Keratinocyte (primary cell): Measurements from ENCODE around the gene FEM1B. TPM values are rescaled to one million over a fixed set of nuclear protein-coding genes. Genes with fewer than 3 reads are reported as not detected.

Experiments
- DNase-seq: peaks from one replicate; pipeline ENCODE4 v3.0.0-alpha.2; 2011; ENCODE audit warnings: low read depth, missing footprints, low spot score
- FAIRE-seq: peaks from 2 replicates; lab custom pipeline; 2011; peaks lifted over from hg19 to GRCh38; lab: Jason Lieb, UNC
- H2AFZ ChIP-seq: 2 replicates; pipeline ENCODE4 v1.6.0; 2012; ENCODE audit warnings: low read length, control low read depth, inconsistent platforms; ENCODE audit not compliant: control insufficient read depth
- H3K27ac ChIP-seq: 2 replicates; pipeline ENCODE4 v1.5.1; 2011; ENCODE audit warnings: low read length; ENCODE audit not compliant: control insufficient read depth, insufficient read depth
- H3K27me3 ChIP-seq: 3 replicates; pipeline ENCODE4 v1.6.0; 2011; ENCODE audit warnings: low read length; ENCODE audit not compliant: control insufficient read depth, insufficient read depth; ENCODE audit errors: extremely low read depth
- H3K36me3 ChIP-seq, 2 experiments: 2 replicates in 1 of 2; 3 replicates in 1 of 2; pipeline ENCODE4 v1.5.1; 2011; ENCODE audit warnings: low read length in 2 of 2, mild to moderate bottlenecking in 1 of 2; ENCODE audit not compliant: control insufficient read depth in 2 of 2, insufficient read depth in 2 of 2; ENCODE audit errors: extremely low read depth in 1 of 2
- H3K4me1 ChIP-seq: 3 replicates; pipeline ENCODE4 v1.5.1; 2011; ENCODE audit warnings: low read length; ENCODE audit not compliant: control insufficient read depth, insufficient read depth; ENCODE audit errors: extremely low read depth
- H3K4me2 ChIP-seq: 3 replicates; pipeline ENCODE4 v1.6.0; 2011; ENCODE audit warnings: low read depth, low read length; ENCODE audit not compliant: control insufficient read depth, insufficient read depth; ENCODE audit errors: extremely low read depth
- H3K4me3 ChIP-seq, 3 experiments: fragments of 200-600 bp in 1 of 3; sonication (generic) in 1 of 3; 2 replicates in 2 of 3; 3 replicates in 1 of 3; pipeline ENCODE4 v1.5.1; 2011 to 2016; ENCODE audit warnings: low read length in 3 of 3, mild to moderate bottlenecking in 3 of 3, control low read depth in 2 of 3, inconsistent platforms in 1 of 3, low read depth in 1 of 3, mixed read lengths in 1 of 3, mixed run types in 1 of 3, moderate library complexity in 1 of 3; ENCODE audit not compliant: control insufficient read depth in 2 of 3, insufficient read depth in 2 of 3; ENCODE audit errors: extremely low read depth in 1 of 3
- H3K79me2 ChIP-seq: 2 replicates; pipeline ENCODE4 v1.6.0; 2012; ENCODE audit warnings: low read length; ENCODE audit not compliant: control insufficient read depth, insufficient read depth
- H3K9ac ChIP-seq: 3 replicates; pipeline ENCODE4 v1.6.0; 2011; ENCODE audit warnings: low read length; ENCODE audit not compliant: control insufficient read depth, insufficient read depth; ENCODE audit errors: extremely low read depth
- H3K9me1 ChIP-seq: 3 replicates; pipeline ENCODE4 v1.6.0; 2011; ENCODE audit warnings: low read length; ENCODE audit not compliant: control insufficient read depth, insufficient read depth; ENCODE audit errors: extremely low read depth
- H3K9me3 ChIP-seq: 2 replicates; pipeline ENCODE4 v1.5.1; 2012; ENCODE audit warnings: low read depth, low read length; ENCODE audit not compliant: control insufficient read depth
- H4K20me1 ChIP-seq: 3 replicates; pipeline ENCODE4 v1.6.0; 2011; ENCODE audit warnings: low read length; ENCODE audit not compliant: control insufficient read depth, insufficient read depth; ENCODE audit errors: extremely low read depth
- CTCF ChIP-seq, 3 experiments: IDR thresholded peaks in 1 of 3; conservative IDR thresholded peaks in 1 of 3; optimal IDR thresholded peaks in 1 of 3; 2 replicates in 2 of 3; 3 replicates in 1 of 3; pipeline versions ENCODE3 to v1.5.1; 2011; ENCODE audit warnings: low read length in 3 of 3, mild to moderate bottlenecking in 3 of 3, moderate library complexity in 2 of 3, control low read depth in 1 of 3, inconsistent platforms in 1 of 3; ENCODE audit not compliant: insufficient read depth in 2 of 3; ENCODE audit errors: extremely low read depth in 1 of 3
- EZH2 ChIP-seq: IDR thresholded peaks from one replicate; pipeline ENCODE4 v1.6.1; 2012; ENCODE audit warnings: inconsistent platforms, mild to moderate bottlenecking, low read length, moderate library complexity
- dilution Hi-C: fragments of 300-500 bp; cut with MboI; formaldehyde crosslinking; loops from one replicate; pipeline ENCODE4 v1.7.0; 2020; ENCODE audit warnings: low sequenced_read_pairs; ENCODE audit not compliant: extremely low pct_ligation_motif_present
- polyA plus RNA-seq, 5 experiments: library from polyadenylated mRNA; depleted of rRNA in 3 of 5; stranded (reverse) in 3 of 5; stranded (forward) in 1 of 5; unstranded in 1 of 5; fragments of >200 nt; gene quantifications; 1 replicate in 1 of 5; 2 replicates in 3 of 5; 3 replicates in 1 of 5; pipeline versions ENCODE4 v1.2.1 to v1.2.3, GENCODE V29; 2011 to 2012; ENCODE audit warnings: missing spikeins in 2 of 5, low read depth in 1 of 5, low replicate concordance in 1 of 5

The FEM1B gene
- polyA plus RNA-seq, 1 donor (not counting 4 experiments of a cell fraction or from before 2014, with no cell fraction given), result 92.6 TPM

- dilution Hi-C loops, result no loop called here
- no peak for FAIRE-seq
- no peaks in the 10 kb centered on the region for H4K20me1 ChIP-seq
Observed at GRCh38 chr15:68261980-68262379, 15.6 kb upstream of the FEM1B start.

DNA sequence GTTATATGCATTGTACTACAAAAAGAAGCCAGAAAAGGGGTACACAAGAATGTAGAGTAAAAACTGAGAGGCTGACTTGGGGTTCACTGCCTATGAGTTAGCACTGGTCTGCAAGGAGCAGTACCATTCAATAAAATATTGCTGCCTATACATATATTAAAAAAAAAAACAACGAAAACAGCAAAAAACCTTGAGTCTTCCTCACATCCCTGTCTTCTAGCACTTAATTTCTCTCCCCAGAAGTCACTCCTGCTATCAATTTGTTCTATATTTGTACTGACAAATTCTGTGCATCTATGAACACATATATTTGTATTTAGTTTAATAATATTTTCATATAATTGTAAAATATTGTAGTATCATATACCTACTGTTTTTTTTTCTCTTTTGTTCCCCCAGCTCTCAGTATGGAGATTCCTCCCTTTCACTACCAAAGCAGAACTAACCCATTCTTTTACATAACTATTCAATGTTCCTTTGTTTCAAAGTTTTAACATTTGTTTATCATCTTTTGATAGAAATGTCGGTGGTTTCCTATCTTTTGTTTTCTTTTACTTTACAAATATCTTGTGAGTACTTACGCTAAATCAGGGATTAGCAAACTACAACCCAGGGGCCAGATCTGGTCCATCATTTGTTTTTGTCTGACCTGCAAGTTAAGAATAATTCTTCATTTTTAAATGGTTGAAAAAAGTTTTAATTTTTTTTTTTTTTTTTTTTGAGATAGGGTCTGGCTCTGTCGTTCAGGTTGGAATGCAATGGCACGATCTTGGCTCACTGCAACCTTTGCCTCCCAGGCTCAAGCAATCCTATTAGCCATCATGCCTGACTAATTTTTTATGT lies 14.8 kb upstream of the FEM1B start:
- Histone ChIP-seq H3K9me1 (no peaks in the 10 kb centered on the region), H3K9me3 (no peaks in the 10 kb centered on the region), H3K4me3 (no peak overlapping the region), H4K20me1 (no peaks in the 10 kb centered on the region), H3K4me2 (no peak overlapping the region), H3K79me2 (no peaks in the 10 kb centered on the region), H2AFZ (no peak overlapping the region), H3K27ac (no peak overlapping the region), H3K36me3 (no peaks in the 10 kb centered on the region), H3K27me3 (no peaks in the 10 kb centered on the region), H3K9ac (no peak overlapping the region), H3K4me1 (peaks cover 34% of the 10 kb centered on the region)
- dilution Hi-C loops, result no loop called here
- no peak for DNase-seq
- FAIRE-seq, result no peak
- no peak for TF ChIP-seq EZH2
- no peak for TF ChIP-seq CTCF (optimal IDR thresholded peaks at IDR 0.05 in 1 of 3, IDR thresholded peaks at IDR 0.05 in 1 of 3, conservative IDR thresholded peaks at IDR 0.05 in 1 of 3; ENCODE audit: extremely low read depth in 1 of 3, insufficient read depth in 2 of 3, low read length in 3 of 3)

More at GRCh38 chr15:68261980-68262379, 15.6 kb upstream of the FEM1B start:
- Histone ChIP-seq H3K9me1 (no peaks in the 10 kb centered on the region), H3K4me1 (peaks cover 37% of the 10 kb centered on the region), H3K36me3 (no peaks in the 10 kb centered on the region), H3K9ac (no peak overlapping the region), H3K79me2 (no peaks in the 10 kb centered on the region), H3K4me3 (no peak overlapping the region), H3K27me3 (no peaks in the 10 kb centered on the region), H3K27ac (no peak overlapping the region), H3K4me2 (no peak overlapping the region), H2AFZ (no peak overlapping the region), H3K9me3 (no peaks in the 10 kb centered on the region)
- DNase-seq, result no peak
- TF ChIP-seq EZH2 (no peak), CTCF (optimal IDR thresholded peaks at IDR 0.05 in 1 of 3, IDR thresholded peaks at IDR 0.05 in 1 of 3, conservative IDR thresholded peaks at IDR 0.05 in 1 of 3; ENCODE audit: extremely low read depth in 1 of 3, insufficient read depth in 2 of 3, low read length in 3 of 3) (no peak)
